Mesenchymal stem cell (in vitro differentiated cells and primary cell): Measurements from ENCODE around the gene PCSK6.

Source experiments
- DNase-seq: peaks from one replicate; pipeline ENCODE4 v3.0.0-alpha.2; 2013
- H2AFZ ChIP-seq: one replicate; pipeline ENCODE4 v1.6.1; 2013; ENCODE audit warnings: low read depth, mild to moderate bottlenecking, control low read depth, inconsistent platforms, low read length, moderate library complexity
- H2AK5ac ChIP-seq: 2 replicates; pipeline ENCODE4 v1.6.1; 2013; ENCODE audit warnings: low read length, moderate library complexity, mild to moderate bottlenecking, inconsistent platforms; ENCODE audit not compliant: severe bottlenecking
- H2BK120ac ChIP-seq: one replicate; pipeline ENCODE4 v1.6.1; 2013; ENCODE audit warnings: low read depth, mild to moderate bottlenecking, inconsistent platforms, low read length, moderate library complexity
- H2BK12ac ChIP-seq, 2 experiments: one replicate each; pipeline ENCODE4 v1.6.1; 2013; ENCODE audit warnings: inconsistent platforms in 2 of 2, low read length in 2 of 2, mild to moderate bottlenecking in 2 of 2, moderate library complexity in 2 of 2, control low read depth in 1 of 2
- H2BK15ac ChIP-seq: one replicate; pipeline ENCODE4 v1.6.1; 2013; ENCODE audit warnings: mild to moderate bottlenecking, low read depth, inconsistent platforms; ENCODE audit not compliant: poor library complexity, severe bottlenecking
- H2BK5ac ChIP-seq: 2 replicates; pipeline ENCODE4 v1.6.1; 2013; ENCODE audit warnings: low read depth, mild to moderate bottlenecking, low read length, control low read depth, inconsistent platforms; ENCODE audit not compliant: poor library complexity, severe bottlenecking
- H3K14ac ChIP-seq, 2 experiments: one replicate each; pipeline ENCODE4 v1.6.1; 2013; ENCODE audit warnings: inconsistent platforms in 2 of 2, low read length in 2 of 2, control low read depth in 1 of 2, mild to moderate bottlenecking in 1 of 2, moderate library complexity in 1 of 2
- H3K18ac ChIP-seq, 2 experiments: one replicate each; pipeline ENCODE4 v1.6.1; 2013; ENCODE audit warnings: inconsistent platforms in 2 of 2, low read length in 2 of 2, control low read depth in 1 of 2, low read depth in 1 of 2, mild to moderate bottlenecking in 1 of 2
- H3K23ac ChIP-seq, 2 experiments: one replicate each; pipeline ENCODE4 v1.6.1; 2013; ENCODE audit warnings: inconsistent platforms in 2 of 2, low read length in 2 of 2, mild to moderate bottlenecking in 2 of 2, moderate library complexity in 2 of 2, control low read depth in 1 of 2
- H3K27ac ChIP-seq: 2 replicates; pipeline ENCODE4 v1.5.1; 2013; ENCODE audit warnings: mild to moderate bottlenecking, moderate library complexity, low read length, control low read depth, inconsistent platforms; ENCODE audit not compliant: poor library complexity, severe bottlenecking
- H3K27me3 ChIP-seq, 2 experiments: 2 replicates each; pipeline versions ENCODE4 v1.6.1 to v1.7.0; 2013; ENCODE audit warnings: low read length in 2 of 2, mild to moderate bottlenecking in 2 of 2, moderate library complexity in 2 of 2, control low read depth in 1 of 2, inconsistent platforms in 1 of 2; ENCODE audit not compliant: control insufficient read depth in 1 of 2, insufficient read depth in 1 of 2
- H3K36me3 ChIP-seq, 2 experiments: 2 replicates each; pipeline versions ENCODE4 v1.6.1 to v1.7.0; 2013; ENCODE audit warnings: low read length in 2 of 2, control low read depth in 1 of 2, inconsistent platforms in 1 of 2, low read depth in 1 of 2, mild to moderate bottlenecking in 1 of 2; ENCODE audit not compliant: insufficient read depth in 2 of 2, control insufficient read depth in 1 of 2
- H3K4ac ChIP-seq, 2 experiments: one replicate each; pipeline ENCODE4 v1.6.1; 2013; ENCODE audit warnings: inconsistent platforms in 2 of 2, low read length in 2 of 2, mild to moderate bottlenecking in 2 of 2, moderate library complexity in 2 of 2, control low read depth in 1 of 2, low read depth in 1 of 2
- H3K4me1 ChIP-seq: 2 replicates; pipeline ENCODE4 v1.6.1; 2013; ENCODE audit warnings: low read depth, low read length, control low read depth; ENCODE audit not compliant: control insufficient read depth, insufficient read depth
- H3K4me2 ChIP-seq: 2 replicates; pipeline ENCODE4 v1.6.1; 2013; ENCODE audit warnings: low read length, mild to moderate bottlenecking, inconsistent platforms; ENCODE audit not compliant: poor library complexity, severe bottlenecking
- H3K4me3 ChIP-seq, 2 experiments: 2 replicates each; pipeline versions ENCODE4 v1.5.1 to v1.7.0; 2013; ENCODE audit warnings: low read length in 2 of 2, mild to moderate bottlenecking in 2 of 2, control low read depth in 1 of 2, low read depth in 1 of 2; ENCODE audit not compliant: insufficient read depth in 1 of 2
- H3K79me1 ChIP-seq: replicated peaks from 2 replicates; pipeline ENCODE4 v1.6.1; 2013; ENCODE audit warnings: mild to moderate bottlenecking, control low read depth, low read length, inconsistent platforms; ENCODE audit not compliant: poor library complexity, severe bottlenecking
- H3K9ac ChIP-seq: 2 replicates; pipeline ENCODE4 v1.7.0; 2013; ENCODE audit warnings: mild to moderate bottlenecking, low read length, moderate library complexity
- H3K9me3 ChIP-seq: 2 replicates; pipeline ENCODE4 v1.7.0; 2013; ENCODE audit warnings: mild to moderate bottlenecking, low read length; ENCODE audit not compliant: control insufficient read depth
- H4K8ac ChIP-seq: one replicate; pipeline ENCODE4 v1.6.1; 2013; ENCODE audit warnings: inconsistent platforms, mild to moderate bottlenecking, low read length, moderate library complexity
- H4K91ac ChIP-seq: one replicate; pipeline ENCODE4 v1.6.1; 2013; ENCODE audit warnings: mild to moderate bottlenecking, low read length, inconsistent platforms
- WGBS: methylation state at CpG from one replicate; pipeline ENCODE4 v1.1.7; 2013; ENCODE audit warnings: mixed read lengths; 5-methylcytosine and 5-hydroxymethylcytosine counted together

PCSK6 gene

GRCh38 chr15:101329867-101330380 is 159.6 kb downstream of the PCSK6 start:
- no peak overlapping the region for H2AFZ ChIP-seq
- no peak overlapping the region for H3K4me2 ChIP-seq
- peak overlapping the region in 1 of 2 experiments; percentile 35 for H3K4me3 ChIP-seq
- H2AK5ac ChIP-seq: no peak overlapping the region
- H4K8ac ChIP-seq: no peak overlapping the region
- H3K14ac ChIP-seq: peak overlapping the region in 1 of 2 experiments; percentile 10
- no peak overlapping the region for H2BK120ac ChIP-seq
- no peaks in the 10 kb centered on the region for H3K79me1 ChIP-seq
- H3K4ac ChIP-seq: no peak overlapping the region
- H2BK12ac ChIP-seq: no peak overlapping the region
- 82% methylated on average over 9 of the region's 9 CpGs for WGBS
- H3K36me3 ChIP-seq: no peaks in the 10 kb centered on the region
- H3K27me3 ChIP-seq: peaks cover 14 to 26% of the 10 kb centered on the region in 2 experiments
- no peaks in the 10 kb centered on the region for H3K4me1 ChIP-seq
- H3K9me3 ChIP-seq: no peaks in the 10 kb centered on the region
- no peak overlapping the region for H3K9ac ChIP-seq
- no peak overlapping the region for H3K18ac ChIP-seq
- H2BK15ac ChIP-seq: no peak overlapping the region
- no peak for DNase-seq
- peak overlapping the region; percentile 59 for H4K91ac ChIP-seq
- no peak overlapping the region for H3K27ac ChIP-seq
- H2BK5ac ChIP-seq: no peak overlapping the region
- no peak overlapping the region for H3K23ac ChIP-seq

GRCh38 chr15:101329309-101329863 is 160.1 kb downstream of the PCSK6 start:
- Histone ChIP-seq H3K79me1 (no peaks in the 10 kb centered on the region), H3K23ac (peak overlapping the region in 1 of 2 experiments; percentile 14), H2BK12ac (no peak overlapping the region), H3K4ac (no peak overlapping the region), H3K14ac (no peak overlapping the region), H3K27ac (no peak overlapping the region), H4K91ac (peak overlapping the region; percentile 59), H4K8ac (no peak overlapping the region), H2BK5ac (no peak overlapping the region), H2BK15ac (no peak overlapping the region), H3K4me2 (no peak overlapping the region), H3K27me3 (peaks cover 14 to 26% of the 10 kb centered on the region in 2 experiments), H3K18ac (no peak overlapping the region), H3K9ac (no peak overlapping the region), H2AK5ac (no peak overlapping the region), H3K4me3 (no peak overlapping the region), H3K9me3 (no peaks in the 10 kb centered on the region), H3K36me3 (no peaks in the 10 kb centered on the region), H3K4me1 (no peaks in the 10 kb centered on the region), H2BK120ac (no peak overlapping the region), H2AFZ (no peak overlapping the region)
- WGBS: 89% methylated on average over 14 of the region's 14 CpGs
- DNase-seq: no peak

- H2BK15ac ChIP-seq: no peak overlapping the region
- H3K18ac ChIP-seq: no peak overlapping the region
- H3K27ac ChIP-seq: no peak overlapping the region
- no peak overlapping the region for H3K9ac ChIP-seq
- no peak overlapping the region for H4K8ac ChIP-seq
- no peak overlapping the region for H2BK120ac ChIP-seq
- no peaks in the 10 kb centered on the region for H3K36me3 ChIP-seq
- H2BK12ac ChIP-seq: no peak overlapping the region
- H3K27me3 ChIP-seq: peaks cover 14 to 26% of the 10 kb centered on the region in 2 experiments
- DNase-seq: no peak
- H3K79me1 ChIP-seq: no peaks in the 10 kb centered on the region
- WGBS: 89% methylated on average over 14 of the region's 14 CpGs
- no peaks in the 10 kb centered on the region for H3K9me3 ChIP-seq
- no peak overlapping the region for H2BK5ac ChIP-seq
- H2AFZ ChIP-seq: no peak overlapping the region
- H3K23ac ChIP-seq: no peak overlapping the region
- H3K4ac ChIP-seq: no peak overlapping the region
- no peak overlapping the region for H3K4me2 ChIP-seq
- no peaks in the 10 kb centered on the region for H3K4me1 ChIP-seq
- H4K91ac ChIP-seq: no peak overlapping the region
- H3K4me3 ChIP-seq: no peak overlapping the region
- H3K14ac ChIP-seq: no peak overlapping the region
- no peak overlapping the region for H2AK5ac ChIP-seq
These were observed 161.5 kb downstream of the PCSK6 start for GRCh38 chr15:101328001-101328400.

- 67% methylated on average over 17 of the region's 17 CpGs for WGBS
- H2BK5ac ChIP-seq: no peak overlapping the region
- no peak overlapping the region for H3K18ac ChIP-seq
- no peak overlapping the region for H3K27ac ChIP-seq
- no peak overlapping the region for H2AFZ ChIP-seq
- no peak overlapping the region for H2AK5ac ChIP-seq
- H3K9ac ChIP-seq: no peak overlapping the region
- H3K14ac ChIP-seq: no peak overlapping the region
- no peak overlapping the region for H2BK15ac ChIP-seq
- no peak overlapping the region for H3K4me2 ChIP-seq
- no peak for DNase-seq
- no peaks in the 10 kb centered on the region for H3K79me1 ChIP-seq
- no peak overlapping the region for H2BK120ac ChIP-seq
- H3K36me3 ChIP-seq: no peaks in the 10 kb centered on the region
- H3K4ac ChIP-seq: no peak overlapping the region
- no peaks in the 10 kb centered on the region for H3K9me3 ChIP-seq
- no peak overlapping the region for H3K23ac ChIP-seq
- peak overlapping the region in 1 of 2 experiments; percentile 10 for H2BK12ac ChIP-seq
- no peak overlapping the region for H4K8ac ChIP-seq
- no peak overlapping the region for H4K91ac ChIP-seq
- peaks cover 14 to 26% of the 10 kb centered on the region in 2 experiments for H3K27me3 ChIP-seq
- no peaks in the 10 kb centered on the region for H3K4me1 ChIP-seq
- no peak overlapping the region for H3K4me3 ChIP-seq
These were observed 162.3 kb downstream of the PCSK6 start for GRCh38 chr15:101327147-101327740.
